ES-I3 (cell line): ENCODE data around the gene KLHL25.
"Not testable (repeated sequence)": the region's sequence is repeated elsewhere in the genome, so short reads cannot be mapped to it uniquely, and the experiment has no call there.

ENCODE experiments used
- H3K36me3 ChIP-seq: 2 replicates; pipeline ENCODE4 v1.6.1; 2013; ENCODE audit warnings: mild to moderate bottlenecking, low read length, control low read depth, moderate library complexity; ENCODE audit not compliant: insufficient read depth
- H3K4me1 ChIP-seq: 2 replicates; pipeline ENCODE4 v1.6.1; 2013; ENCODE audit warnings: mild to moderate bottlenecking, control low read depth, low read length; ENCODE audit not compliant: insufficient read depth
- H3K9ac ChIP-seq: 2 replicates; pipeline ENCODE4 v1.6.1; 2013; ENCODE audit warnings: low read depth, mild to moderate bottlenecking, low read length, moderate library complexity
- H3K9me3 ChIP-seq: 2 replicates; pipeline ENCODE4 v1.6.1; 2013; ENCODE audit warnings: mild to moderate bottlenecking, low read length, moderate library complexity; ENCODE audit not compliant: control insufficient read depth, insufficient read depth

Gene KLHL25, protein sequence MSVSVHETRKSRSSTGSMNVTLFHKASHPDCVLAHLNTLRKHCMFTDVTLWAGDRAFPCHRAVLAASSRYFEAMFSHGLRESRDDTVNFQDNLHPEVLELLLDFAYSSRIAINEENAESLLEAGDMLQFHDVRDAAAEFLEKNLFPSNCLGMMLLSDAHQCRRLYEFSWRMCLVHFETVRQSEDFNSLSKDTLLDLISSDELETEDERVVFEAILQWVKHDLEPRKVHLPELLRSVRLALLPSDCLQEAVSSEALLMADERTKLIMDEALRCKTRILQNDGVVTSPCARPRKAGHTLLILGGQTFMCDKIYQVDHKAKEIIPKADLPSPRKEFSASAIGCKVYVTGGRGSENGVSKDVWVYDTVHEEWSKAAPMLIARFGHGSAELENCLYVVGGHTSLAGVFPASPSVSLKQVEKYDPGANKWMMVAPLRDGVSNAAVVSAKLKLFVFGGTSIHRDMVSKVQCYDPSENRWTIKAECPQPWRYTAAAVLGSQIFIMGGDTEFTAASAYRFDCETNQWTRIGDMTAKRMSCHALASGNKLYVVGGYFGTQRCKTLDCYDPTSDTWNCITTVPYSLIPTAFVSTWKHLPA

DNA sequence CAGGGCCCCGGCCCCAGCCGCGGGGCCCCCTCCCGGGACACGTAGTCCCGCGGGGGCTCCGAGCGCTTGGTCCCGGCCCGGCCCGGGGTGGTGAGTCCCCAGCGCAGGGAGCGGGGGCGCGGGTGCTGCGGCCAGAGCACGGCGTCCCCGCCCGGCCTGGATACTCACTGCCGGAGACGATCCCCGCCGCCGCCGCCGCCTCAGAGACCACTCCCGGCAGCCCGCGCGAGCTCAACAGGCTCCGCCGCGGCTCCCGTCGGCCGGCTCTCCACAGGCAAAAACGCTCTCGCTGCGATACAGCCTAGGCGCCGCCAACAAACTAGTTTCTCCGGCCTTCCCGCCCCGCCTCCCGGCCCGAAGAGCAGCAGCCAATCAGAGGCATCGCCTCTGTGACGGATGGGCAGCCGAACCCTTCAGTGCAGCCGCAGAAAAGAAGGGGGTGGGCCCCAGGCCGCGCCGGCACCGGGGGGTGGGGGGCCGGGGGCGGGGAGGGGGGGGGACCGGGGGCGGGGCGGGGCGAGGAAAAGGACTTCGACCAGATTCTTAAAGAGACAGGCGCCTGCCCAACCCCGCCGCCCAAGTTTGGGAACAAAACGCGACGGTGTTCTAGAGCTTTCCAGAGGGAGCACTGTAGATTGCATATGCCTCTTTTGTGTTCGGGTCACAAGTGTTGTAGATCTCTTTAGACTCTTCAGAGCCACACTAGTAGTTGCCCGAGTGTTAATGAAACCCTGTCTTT is at the start of gene KLHL25:
KLHL25 (minus strand) TSS at position 328 of the 739 bp plus-strand sequence. CDS start 25,115 bp downstream, outside the sequence.
- peak within 1 kb of the TSS; percentile 91 for H3K9ac ChIP-seq
- H3K9me3 ChIP-seq, result no peaks in the 10 kb centered on the region
- H3K4me1 ChIP-seq, result peaks cover 9% of the 10 kb centered on the region
- no peaks in the 10 kb centered on the region for H3K36me3 ChIP-seq

DNA sequence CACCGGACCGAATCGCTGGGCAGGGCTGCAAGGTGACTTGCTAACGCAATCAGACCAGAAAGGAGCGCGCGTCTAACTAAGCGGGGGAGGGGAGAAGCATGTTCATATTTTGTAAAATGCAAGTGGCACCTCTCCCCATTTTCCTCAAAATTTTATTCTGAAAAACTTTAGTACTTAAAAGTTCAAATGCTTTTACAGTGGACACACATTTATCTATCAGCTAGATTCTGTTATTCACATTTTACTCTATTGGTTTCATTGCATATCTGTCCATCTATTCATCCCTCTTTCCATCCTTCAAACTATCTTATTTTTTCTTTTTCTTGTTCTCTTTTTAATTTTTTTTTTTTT is 46.1 kb upstream of the KLHL25 start:
- Histone ChIP-seq H3K9me3 (no peaks in the 10 kb centered on the region), H3K9ac (no peak overlapping the region), H3K4me1 (no peaks in the 10 kb centered on the region), H3K36me3 (no peaks in the 10 kb centered on the region)

DNA sequence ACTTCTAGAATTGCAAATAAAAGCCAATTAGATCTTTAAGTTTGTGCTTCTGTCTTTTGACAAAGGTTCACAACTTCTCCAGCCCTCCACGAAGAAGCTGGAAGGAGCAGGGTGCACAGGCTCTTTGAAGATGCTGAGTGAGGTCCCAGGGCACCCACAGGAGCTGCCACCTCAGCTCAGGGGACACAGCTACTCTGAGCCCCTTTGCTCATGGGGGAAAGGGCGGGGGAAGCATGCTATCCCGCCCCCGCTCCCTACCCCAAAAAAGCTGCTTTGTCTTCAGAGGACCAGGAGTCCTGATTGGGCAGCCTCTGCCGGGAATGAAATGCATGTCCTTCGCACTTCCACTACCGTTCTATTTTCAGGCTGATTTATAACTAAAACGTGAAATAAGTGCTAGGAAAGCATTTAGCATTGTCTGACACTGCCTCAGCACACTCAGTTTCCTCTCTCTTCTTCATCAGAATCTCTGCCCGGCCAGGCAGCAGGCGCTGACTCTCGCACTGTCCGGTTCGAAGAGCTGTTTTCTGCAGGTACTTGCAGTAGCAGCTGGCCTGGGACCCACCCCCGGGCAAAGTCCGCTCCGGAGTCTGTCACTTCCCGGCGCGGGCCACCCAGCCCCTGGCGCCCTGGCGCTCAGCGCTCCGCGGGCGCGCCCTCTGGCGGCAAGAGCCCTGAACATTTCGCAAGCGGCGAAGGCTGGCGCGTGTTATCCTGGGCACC is 45.5 kb upstream of the KLHL25 start:
- no peaks in the 10 kb centered on the region for H3K4me1 ChIP-seq
- peak overlapping the region; percentile 22; the same call in 1 of the 2 replicates for H3K9ac ChIP-seq
- no peaks in the 10 kb centered on the region for H3K9me3 ChIP-seq
- H3K36me3 ChIP-seq, result no peaks in the 10 kb centered on the region

DNA sequence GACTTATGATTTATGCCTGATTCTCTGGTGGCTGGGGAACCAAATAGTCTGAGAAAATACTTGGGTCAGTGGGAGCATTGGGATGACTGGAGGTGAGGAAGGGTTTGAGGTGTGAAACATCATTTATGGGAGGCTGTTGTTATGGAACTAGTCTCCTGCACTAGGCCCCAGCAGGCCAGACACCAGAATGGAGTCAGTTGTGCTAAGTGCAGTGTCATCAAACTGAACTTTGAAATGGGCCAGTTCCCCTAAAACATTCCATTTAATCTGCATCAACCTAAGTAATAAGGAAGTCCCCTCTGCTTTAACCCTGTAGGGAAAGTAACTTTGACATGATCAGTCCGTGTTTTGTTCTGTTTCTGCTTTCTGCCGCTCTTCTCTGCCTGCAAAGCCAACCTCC is 44.9 kb upstream of the KLHL25 start:
- Histone ChIP-seq H3K36me3 (no peaks in the 10 kb centered on the region), H3K9ac (no peak overlapping the region), H3K9me3 (no peaks in the 10 kb centered on the region), H3K4me1 (no peaks in the 10 kb centered on the region)

DNA sequence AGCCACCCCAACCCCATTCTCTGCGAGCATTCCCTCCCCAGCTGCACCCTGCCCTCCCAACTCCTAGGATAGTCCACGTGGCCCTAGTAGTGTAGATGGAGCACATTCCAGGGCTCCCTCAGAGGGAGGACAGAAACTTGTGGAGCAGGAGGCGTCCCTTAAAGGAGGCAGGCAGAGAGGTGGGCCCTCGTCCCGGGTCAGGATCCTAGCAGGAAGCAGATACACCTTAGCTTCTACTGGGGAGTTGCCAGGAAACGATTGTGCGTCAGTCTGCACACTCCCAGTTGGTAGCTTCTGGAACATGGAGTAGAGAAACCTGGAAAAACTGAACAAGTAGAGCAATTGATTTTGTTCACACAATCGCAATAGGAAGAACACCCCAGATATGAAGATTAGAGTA is 43.9 kb upstream of the KLHL25 start:
- no peaks in the 10 kb centered on the region for H3K4me1 ChIP-seq
- no peaks in the 10 kb centered on the region for H3K36me3 ChIP-seq
- no peaks in the 10 kb centered on the region for H3K9me3 ChIP-seq
- no peak overlapping the region for H3K9ac ChIP-seq

DNA sequence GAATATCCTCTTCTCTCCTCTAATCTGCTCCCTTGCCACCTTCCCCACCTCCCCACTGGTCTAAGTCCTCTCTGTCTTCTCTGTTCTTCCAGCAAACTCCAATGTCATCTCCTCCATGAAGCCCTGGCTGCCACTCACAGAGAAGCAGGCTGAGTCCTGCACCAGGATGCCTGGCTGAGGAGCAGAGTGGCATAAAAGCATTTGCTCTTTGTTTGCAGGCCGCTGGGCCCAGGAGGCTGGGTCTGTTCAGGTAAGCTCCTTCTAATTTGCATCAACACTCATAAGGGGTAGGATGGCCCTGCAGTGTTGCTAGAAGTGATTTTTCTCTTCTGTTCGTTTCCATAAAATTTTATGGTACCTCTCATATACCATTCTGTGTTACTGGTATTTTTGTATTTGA is 43.2 kb upstream of the KLHL25 start:
- no peaks in the 10 kb centered on the region for H3K4me1 ChIP-seq
- no peaks in the 10 kb centered on the region for H3K9me3 ChIP-seq
- H3K36me3 ChIP-seq, result no peaks in the 10 kb centered on the region
- no peak overlapping the region for H3K9ac ChIP-seq

DNA sequence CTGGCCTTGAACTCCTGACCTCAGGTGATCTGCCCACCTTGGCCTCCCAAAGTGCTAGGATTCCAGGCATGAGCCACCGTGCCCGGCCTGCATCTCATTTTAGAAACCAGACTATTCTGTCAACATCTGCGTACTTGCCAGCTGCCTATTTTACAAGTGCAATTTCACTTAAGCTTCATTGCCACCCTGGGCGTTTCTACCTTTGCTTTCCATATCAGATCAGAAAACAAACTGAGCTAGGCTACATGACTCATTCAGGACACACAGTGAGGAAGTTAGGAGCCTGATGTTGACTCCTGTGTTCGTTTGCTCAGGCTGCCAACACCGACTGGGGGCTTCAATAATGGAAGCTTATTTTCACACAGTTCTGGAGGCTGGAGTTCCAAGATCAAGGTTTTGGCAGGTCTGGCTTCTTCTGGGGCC is 42.3 kb upstream of the KLHL25 start:
- Histone ChIP-seq H3K9ac (no peak overlapping the region), H3K4me1 (no peaks in the 10 kb centered on the region), H3K9me3 (no peaks in the 10 kb centered on the region), H3K36me3 (no peaks in the 10 kb centered on the region)

DNA sequence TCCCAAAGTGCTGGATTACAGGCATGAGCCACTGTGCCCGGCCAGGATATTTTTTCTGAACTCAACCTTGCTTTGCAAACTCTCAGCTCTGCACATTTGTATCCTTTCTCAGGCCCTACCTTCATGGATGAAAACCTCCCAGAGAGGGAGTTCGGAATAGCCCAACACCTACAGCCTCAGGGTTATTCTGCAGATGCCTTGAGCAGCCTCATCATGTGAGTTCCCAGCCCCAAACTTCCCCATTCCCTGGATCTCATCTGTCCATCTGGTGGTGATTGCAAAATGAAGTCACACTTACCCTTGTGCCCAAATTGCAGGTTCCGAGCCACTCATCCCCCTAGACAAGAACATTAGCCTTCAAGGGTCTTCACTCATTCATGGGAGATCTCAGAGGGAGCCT is 39.9 kb upstream of the KLHL25 start:
- Histone ChIP-seq H3K36me3 (no peaks in the 10 kb centered on the region), H3K9ac (no peak overlapping the region), H3K9me3 (no peaks in the 10 kb centered on the region), H3K4me1 (no peaks in the 10 kb centered on the region)

DNA sequence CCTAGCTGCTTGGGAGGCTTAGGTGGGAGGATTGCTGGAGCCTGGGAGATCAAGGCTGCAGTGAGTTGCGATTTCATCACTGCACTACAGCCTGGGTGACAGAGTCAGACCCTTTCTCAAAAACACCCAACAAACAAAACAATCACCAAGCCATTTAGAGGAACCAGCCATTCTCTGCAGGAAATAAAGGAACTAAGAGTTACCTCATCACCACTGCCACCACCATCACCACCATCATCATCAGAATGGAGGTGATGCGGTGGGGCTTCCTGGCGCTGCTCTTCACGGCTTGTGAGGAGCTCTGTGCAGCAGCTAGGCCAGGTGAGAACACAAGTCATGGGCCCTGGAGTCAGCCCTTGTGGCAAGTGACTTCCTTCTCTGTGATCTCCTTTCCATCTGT is 37.7 kb upstream of the KLHL25 start:
- H3K9ac ChIP-seq, result no peak overlapping the region
- H3K4me1 ChIP-seq, result no peaks in the 10 kb centered on the region
- no peaks in the 10 kb centered on the region for H3K9me3 ChIP-seq
- no peaks in the 10 kb centered on the region for H3K36me3 ChIP-seq

DNA sequence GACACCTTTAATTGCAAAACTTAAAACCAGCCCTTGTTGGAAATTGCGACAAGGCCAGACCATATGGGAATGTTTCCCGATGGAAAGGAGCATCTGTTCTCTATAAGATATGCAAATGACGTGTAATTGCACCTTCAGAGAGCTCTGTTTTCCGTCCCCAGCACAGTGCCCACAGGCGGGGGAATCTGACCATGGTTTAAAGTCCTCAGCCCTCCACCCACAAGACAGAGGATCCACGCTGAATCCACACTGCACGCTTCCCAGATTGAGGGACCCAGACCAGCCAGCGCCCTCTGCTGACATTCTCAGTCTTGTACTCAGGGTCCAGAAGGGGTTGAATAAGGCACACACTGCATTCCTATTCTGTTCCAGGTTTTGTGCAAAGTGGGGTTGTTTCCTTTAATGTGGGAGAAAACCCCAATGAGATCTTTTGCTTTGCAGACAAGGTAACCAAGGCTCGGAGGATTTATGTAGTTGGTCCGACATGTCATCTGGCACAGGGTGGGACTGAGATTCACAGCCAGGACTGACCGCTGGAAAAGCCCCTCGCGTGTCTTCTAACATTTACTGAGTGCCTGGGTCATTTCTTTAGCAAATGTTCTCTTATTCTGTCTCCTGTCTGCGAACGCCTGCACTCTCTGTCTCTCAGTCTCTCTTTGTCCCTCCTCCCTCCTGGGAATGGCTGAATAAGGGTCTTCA is 36.8 kb upstream of the KLHL25 start:
- H3K9ac ChIP-seq, result no peak overlapping the region
- no peaks in the 10 kb centered on the region for H3K4me1 ChIP-seq
- no peaks in the 10 kb centered on the region for H3K9me3 ChIP-seq
- no peaks in the 10 kb centered on the region for H3K36me3 ChIP-seq

DNA sequence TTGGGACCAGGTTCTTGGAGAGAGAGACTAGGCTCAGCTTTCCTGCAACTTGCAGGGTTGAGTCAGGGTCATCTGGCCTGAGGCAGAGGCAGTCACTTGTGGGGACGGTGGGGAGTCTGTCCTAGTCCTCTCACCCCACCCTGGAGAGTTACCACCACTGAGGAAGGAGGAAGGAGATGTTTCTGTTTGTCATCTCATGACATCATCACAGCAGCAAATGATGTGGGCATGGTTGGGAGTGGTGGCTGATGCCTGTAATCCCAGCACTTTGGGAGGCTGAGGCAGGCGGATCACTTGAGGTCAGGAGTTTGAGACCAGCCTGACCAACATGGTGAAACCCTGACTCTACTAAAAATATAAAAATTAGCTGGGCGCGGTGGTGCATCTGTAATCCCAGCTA is 35.0 kb upstream of the KLHL25 start:
- H3K4me1 ChIP-seq, H3K36me3 ChIP-seq, H3K9ac ChIP-seq, H3K9me3 ChIP-seq: not testable (repeated sequence)

DNA sequence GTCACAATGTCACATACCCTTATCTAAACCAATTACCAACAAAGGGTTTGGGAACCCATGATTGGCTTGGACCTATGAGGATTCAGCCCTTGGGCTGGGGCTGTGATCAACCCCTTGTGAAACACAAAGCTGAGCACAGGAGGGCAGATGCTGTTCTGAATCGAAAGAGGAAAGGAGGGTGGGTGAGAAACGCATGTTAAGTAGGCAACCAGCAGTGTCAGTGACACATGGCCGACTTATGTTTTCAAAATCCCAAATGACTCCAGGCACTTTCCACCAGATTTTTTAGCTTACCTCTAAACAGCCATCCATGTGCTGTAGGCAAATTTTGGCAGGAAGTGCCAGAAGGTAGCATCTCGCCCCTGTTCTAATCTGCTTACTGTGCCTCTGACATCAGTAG is 34.1 kb upstream of the KLHL25 start:
- no peak overlapping the region for H3K9ac ChIP-seq
- H3K36me3 ChIP-seq, result no peaks in the 10 kb centered on the region
- no peaks in the 10 kb centered on the region for H3K4me1 ChIP-seq
- no peaks in the 10 kb centered on the region for H3K9me3 ChIP-seq

DNA sequence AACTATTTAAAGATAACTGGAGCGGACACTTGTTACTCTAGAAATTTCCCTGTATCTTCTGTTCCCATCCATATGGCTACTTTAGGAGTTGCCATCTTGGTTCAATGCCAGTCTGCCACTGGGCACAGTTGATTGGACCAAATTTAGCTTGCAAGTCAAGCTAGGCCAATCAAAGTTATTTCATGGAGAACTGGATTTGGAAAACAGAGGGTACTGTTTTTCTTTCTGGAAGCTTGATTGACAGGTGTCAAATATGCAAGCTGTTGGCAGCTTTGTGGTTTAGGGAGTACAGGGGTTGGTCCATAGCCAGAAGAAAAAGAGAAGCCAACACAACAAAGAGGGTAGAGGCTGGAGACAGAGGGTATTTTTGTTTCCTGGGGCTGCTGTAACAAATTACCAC is 33.4 kb upstream of the KLHL25 start:
- Histone ChIP-seq H3K9me3 (no peaks in the 10 kb centered on the region), H3K4me1 (no peaks in the 10 kb centered on the region), H3K36me3 (no peaks in the 10 kb centered on the region), H3K9ac (no peak overlapping the region)
